ENCODE data around the gene NUP210L.

DNA sequence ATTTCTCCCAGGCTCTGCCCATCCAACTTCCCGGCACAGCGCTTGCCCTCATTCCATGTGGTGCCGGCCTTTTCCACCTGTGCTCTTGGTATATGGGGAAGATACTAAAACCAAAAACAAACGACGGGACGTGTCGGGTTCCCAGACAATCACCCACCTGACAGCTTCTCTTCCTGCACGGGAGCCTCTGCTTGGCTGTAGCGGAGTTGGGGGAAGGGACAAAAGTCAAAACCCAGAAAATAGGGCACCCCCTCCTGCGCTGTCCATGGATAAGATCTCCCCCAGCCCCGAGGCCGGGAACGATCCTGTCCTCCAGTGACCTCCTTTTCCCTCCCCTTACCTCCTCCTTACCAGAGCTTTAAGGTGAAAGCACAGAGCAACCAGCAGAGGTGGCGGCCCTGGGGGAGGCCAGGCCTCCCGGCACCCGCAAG, 178.0 kb downstream of the NUP210L start:
- TF ChIP-seq, protein P1, sequence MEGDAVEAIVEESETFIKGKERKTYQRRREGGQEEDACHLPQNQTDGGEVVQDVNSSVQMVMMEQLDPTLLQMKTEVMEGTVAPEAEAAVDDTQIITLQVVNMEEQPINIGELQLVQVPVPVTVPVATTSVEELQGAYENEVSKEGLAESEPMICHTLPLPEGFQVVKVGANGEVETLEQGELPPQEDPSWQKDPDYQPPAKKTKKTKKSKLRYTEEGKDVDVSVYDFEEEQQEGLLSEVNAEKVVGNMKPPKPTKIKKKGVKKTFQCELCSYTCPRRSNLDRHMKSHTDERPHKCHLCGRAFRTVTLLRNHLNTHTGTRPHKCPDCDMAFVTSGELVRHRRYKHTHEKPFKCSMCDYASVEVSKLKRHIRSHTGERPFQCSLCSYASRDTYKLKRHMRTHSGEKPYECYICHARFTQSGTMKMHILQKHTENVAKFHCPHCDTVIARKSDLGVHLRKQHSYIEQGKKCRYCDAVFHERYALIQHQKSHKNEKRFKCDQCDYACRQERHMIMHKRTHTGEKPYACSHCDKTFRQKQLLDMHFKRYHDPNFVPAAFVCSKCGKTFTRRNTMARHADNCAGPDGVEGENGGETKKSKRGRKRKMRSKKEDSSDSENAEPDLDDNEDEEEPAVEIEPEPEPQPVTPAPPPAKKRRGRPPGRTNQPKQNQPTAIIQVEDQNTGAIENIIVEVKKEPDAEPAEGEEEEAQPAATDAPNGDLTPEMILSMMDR (IDR thresholded peaks at IDR 0.05): no peak
- no peak for TF ChIP-seq POLR2A (IDR thresholded peaks at IDR 0.05)

Data from heart left ventricle (tissue), 13 donors.